ENCODE data around the gene HK3. TPM values are rescaled to one million over a fixed set of nuclear protein-coding genes. Genes with fewer than 3 reads are reported as not detected.

HK3 gene
- polyA plus RNA-seq, 1 donor from 2014 or later, result 7.8 TPM

DNA sequence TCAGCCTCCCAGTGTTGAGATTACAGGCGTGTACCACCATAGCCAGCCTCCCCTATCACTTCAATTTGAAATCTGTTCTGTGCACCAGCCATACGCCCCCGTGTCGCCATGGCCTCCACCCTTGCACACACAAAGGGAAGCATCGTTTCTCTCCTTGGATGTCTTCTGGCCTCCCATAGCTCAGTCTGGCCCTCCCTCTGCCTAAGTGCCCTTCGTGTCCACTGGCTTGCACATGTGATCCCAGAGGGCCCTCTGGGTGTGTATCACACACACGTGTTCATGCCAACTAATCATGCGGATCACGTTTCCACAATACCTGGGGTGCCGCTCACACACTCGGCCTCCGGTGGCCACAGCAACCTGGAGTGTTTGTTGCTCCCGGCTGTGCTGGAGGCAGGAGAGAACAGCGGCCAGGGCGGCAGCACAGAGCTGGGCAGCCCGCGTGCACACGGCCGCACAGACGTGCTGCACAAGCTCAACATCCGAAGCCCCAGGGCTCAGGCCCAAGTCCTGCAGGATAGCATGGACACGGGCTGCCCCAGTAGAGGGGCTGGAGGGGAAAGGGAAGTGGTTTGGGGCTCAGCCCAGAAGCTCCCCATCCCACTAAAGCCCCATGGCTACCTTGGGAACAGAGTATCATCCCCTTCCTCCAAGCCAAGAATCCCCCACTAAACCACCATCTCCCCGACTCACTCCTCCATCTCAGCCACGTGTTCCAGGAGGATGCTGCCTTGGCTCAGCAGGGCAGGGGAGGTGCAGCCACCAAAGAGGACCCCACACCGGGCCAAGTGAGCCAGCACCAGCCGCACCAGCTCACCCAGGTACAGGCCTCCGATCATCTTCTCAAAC lies 10.9 kb downstream of the HK3 start:
- Histone ChIP-seq H2AFZ (ENCODE audit: low read depth, low read length) (no peak overlapping the region), H3K4me2 (ENCODE audit: low read length) (no peak overlapping the region), H3K9me2 (ENCODE audit: insufficient read depth, low read length) (no peaks in the 10 kb centered on the region), H3F3A (ENCODE audit: insufficient read depth, low read length, poor library complexity, severe bottlenecking) (no peaks in the 10 kb centered on the region), H3K4me3 (ENCODE audit: low read length) (no peak overlapping the region), H3K36me3 (ENCODE audit: insufficient read depth, low read length) (no peaks in the 10 kb centered on the region), H3K79me2 (replicated peaks; ENCODE audit: insufficient read depth, low read length) (no peaks in the 10 kb centered on the region), H3K27ac (ENCODE audit: low read length) (no peak overlapping the region), H3K27me3 (ENCODE audit: insufficient read depth, low read depth, low read length) (no peaks in the 10 kb centered on the region), H3K9ac (ENCODE audit: low read length) (no peak overlapping the region), H3K9me3 (ENCODE audit: low read length) (no peaks in the 10 kb centered on the region), H4K20me1 (ENCODE audit: insufficient read depth) (no peaks in the 10 kb centered on the region)
- TF ChIP-seq POLR2AphosphoS5 (IDR thresholded peaks at IDR 0.05) (no peak), RAD21 (conservative IDR thresholded peaks at IDR 0.05) (no peak), EP300 (conservative IDR thresholded peaks at IDR 0.05; ENCODE audit: poor library complexity, severe bottlenecking) (no peak), MXI1 (conservative IDR thresholded peaks at IDR 0.05; ENCODE audit: poor library complexity, severe bottlenecking) (no peak), EZH2 (IDR thresholded peaks at IDR 0.05; ENCODE audit: borderline replicate concordance, insufficient read depth, low read length, poor library complexity, severe bottlenecking) (no peak), SMC3 (conservative IDR thresholded peaks at IDR 0.05; ENCODE audit: poor library complexity) (no peak)
- TF ChIP-seq, protein P1, sequence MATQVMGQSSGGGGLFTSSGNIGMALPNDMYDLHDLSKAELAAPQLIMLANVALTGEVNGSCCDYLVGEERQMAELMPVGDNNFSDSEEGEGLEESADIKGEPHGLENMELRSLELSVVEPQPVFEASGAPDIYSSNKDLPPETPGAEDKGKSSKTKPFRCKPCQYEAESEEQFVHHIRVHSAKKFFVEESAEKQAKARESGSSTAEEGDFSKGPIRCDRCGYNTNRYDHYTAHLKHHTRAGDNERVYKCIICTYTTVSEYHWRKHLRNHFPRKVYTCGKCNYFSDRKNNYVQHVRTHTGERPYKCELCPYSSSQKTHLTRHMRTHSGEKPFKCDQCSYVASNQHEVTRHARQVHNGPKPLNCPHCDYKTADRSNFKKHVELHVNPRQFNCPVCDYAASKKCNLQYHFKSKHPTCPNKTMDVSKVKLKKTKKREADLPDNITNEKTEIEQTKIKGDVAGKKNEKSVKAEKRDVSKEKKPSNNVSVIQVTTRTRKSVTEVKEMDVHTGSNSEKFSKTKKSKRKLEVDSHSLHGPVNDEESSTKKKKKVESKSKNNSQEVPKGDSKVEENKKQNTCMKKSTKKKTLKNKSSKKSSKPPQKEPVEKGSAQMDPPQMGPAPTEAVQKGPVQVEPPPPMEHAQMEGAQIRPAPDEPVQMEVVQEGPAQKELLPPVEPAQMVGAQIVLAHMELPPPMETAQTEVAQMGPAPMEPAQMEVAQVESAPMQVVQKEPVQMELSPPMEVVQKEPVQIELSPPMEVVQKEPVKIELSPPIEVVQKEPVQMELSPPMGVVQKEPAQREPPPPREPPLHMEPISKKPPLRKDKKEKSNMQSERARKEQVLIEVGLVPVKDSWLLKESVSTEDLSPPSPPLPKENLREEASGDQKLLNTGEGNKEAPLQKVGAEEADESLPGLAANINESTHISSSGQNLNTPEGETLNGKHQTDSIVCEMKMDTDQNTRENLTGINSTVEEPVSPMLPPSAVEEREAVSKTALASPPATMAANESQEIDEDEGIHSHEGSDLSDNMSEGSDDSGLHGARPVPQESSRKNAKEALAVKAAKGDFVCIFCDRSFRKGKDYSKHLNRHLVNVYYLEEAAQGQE (IDR thresholded peaks at IDR 0.05; ENCODE audit: borderline replicate concordance), result no peak

DNA sequence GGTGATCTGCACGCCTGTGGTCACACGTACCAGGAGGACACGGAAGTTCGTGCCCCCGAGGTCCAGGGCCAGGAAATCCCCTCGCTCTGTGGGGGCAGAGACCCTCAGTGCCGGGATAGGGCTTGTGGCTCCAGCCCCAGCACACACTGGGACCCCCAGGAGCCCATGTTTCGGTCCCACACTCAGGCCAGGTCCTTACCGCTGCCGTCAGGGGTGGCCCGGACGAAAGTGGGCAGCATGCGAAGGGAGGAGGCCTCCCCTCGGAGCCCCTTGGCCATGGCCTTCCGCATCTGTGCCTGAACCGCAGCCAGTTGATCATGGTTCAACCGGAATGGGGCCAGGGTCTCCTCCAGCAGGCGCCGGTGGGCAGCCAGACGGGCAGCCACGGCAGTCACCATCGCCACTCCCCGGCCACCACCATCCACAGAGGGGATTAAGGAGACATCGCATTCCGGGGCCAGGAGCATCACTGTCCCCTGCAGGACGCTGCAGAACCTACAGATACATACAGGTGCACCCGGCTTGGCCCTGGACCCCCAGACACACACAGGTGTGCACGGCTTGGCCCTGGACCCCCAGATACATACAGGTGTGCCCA lies 11.8 kb downstream of the HK3 start:
- no peak overlapping the region for H3K4me2 ChIP-seq (ENCODE audit: low read length)
- H3K9me2 ChIP-seq (ENCODE audit: insufficient read depth, low read length), result no peaks in the 10 kb centered on the region
- H2AFZ ChIP-seq (ENCODE audit: low read depth, low read length), result no peak overlapping the region
- no peaks in the 10 kb centered on the region for H3K79me2 ChIP-seq (replicated peaks; ENCODE audit: insufficient read depth, low read length)
- no peaks in the 10 kb centered on the region for H3K27me3 ChIP-seq (ENCODE audit: insufficient read depth, low read depth, low read length)
- H3K27ac ChIP-seq (ENCODE audit: low read length), result no peak overlapping the region
- no peaks in the 10 kb centered on the region for H3K9me3 ChIP-seq (ENCODE audit: low read length)
- H3K9ac ChIP-seq (ENCODE audit: low read length), result no peak overlapping the region
- H4K20me1 ChIP-seq (ENCODE audit: insufficient read depth), result no peaks in the 10 kb centered on the region
- H3F3A ChIP-seq (ENCODE audit: insufficient read depth, low read length, poor library complexity, severe bottlenecking), result no peaks in the 10 kb centered on the region
- no peak overlapping the region for H3K4me3 ChIP-seq (ENCODE audit: low read length)
- TF ChIP-seq, protein P2, sequence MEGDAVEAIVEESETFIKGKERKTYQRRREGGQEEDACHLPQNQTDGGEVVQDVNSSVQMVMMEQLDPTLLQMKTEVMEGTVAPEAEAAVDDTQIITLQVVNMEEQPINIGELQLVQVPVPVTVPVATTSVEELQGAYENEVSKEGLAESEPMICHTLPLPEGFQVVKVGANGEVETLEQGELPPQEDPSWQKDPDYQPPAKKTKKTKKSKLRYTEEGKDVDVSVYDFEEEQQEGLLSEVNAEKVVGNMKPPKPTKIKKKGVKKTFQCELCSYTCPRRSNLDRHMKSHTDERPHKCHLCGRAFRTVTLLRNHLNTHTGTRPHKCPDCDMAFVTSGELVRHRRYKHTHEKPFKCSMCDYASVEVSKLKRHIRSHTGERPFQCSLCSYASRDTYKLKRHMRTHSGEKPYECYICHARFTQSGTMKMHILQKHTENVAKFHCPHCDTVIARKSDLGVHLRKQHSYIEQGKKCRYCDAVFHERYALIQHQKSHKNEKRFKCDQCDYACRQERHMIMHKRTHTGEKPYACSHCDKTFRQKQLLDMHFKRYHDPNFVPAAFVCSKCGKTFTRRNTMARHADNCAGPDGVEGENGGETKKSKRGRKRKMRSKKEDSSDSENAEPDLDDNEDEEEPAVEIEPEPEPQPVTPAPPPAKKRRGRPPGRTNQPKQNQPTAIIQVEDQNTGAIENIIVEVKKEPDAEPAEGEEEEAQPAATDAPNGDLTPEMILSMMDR (IDR thresholded peaks at IDR 0.05; ENCODE audit: poor library complexity, severe bottlenecking), result no peak
- TF ChIP-seq, protein P1 (IDR thresholded peaks at IDR 0.05; ENCODE audit: borderline replicate concordance), result no peak
- no peak for TF ChIP-seq SMC3 (conservative IDR thresholded peaks at IDR 0.05; ENCODE audit: poor library complexity)
- no peaks in the 10 kb centered on the region for H3K36me3 ChIP-seq (ENCODE audit: insufficient read depth, low read length)

Data from neural cell (in vitro differentiated cells).